ENCODE measurements around the gene COL5A1. TPM values are rescaled to one million over a fixed set of nuclear protein-coding genes. Genes with fewer than 3 reads are reported as not detected.

Gene COL5A1
- total RNA-seq, 1 donor from 2014 or later = 87.7 TPM

DNA sequence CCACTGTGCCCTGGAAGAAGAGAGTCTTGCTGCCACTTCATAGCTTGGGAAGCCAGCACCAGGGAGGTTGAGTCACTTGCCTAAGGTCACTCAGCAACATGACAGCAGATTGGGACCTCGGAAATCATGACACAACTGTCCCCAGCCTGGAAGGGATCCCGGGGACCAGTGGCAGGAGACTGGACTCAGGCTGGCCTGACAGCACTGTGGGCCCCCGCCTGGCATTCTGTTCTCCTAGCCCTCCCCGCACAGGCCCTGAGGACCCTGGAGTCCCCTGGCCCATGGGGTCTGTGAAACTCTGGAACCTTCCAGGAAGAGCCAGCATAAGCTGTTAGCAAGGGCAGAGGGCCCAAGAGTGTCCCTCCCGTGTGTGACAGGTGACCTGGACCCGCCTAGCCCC lies 64.9 kb downstream of the COL5A1 start:
- no peak for DNase-seq (ENCODE audit: low read depth)
- Histone ChIP-seq H3K4me3 (ENCODE audit: low read depth, low read length) (no peak overlapping the region), H3K27me3 (ENCODE audit: control insufficient read depth, insufficient read depth, low read length) (no peaks in the 10 kb centered on the region), H3K36me3 (ENCODE audit: control insufficient read depth, insufficient read depth, low read length) (no peaks in the 10 kb centered on the region)
- TF ChIP-seq, protein P1, sequence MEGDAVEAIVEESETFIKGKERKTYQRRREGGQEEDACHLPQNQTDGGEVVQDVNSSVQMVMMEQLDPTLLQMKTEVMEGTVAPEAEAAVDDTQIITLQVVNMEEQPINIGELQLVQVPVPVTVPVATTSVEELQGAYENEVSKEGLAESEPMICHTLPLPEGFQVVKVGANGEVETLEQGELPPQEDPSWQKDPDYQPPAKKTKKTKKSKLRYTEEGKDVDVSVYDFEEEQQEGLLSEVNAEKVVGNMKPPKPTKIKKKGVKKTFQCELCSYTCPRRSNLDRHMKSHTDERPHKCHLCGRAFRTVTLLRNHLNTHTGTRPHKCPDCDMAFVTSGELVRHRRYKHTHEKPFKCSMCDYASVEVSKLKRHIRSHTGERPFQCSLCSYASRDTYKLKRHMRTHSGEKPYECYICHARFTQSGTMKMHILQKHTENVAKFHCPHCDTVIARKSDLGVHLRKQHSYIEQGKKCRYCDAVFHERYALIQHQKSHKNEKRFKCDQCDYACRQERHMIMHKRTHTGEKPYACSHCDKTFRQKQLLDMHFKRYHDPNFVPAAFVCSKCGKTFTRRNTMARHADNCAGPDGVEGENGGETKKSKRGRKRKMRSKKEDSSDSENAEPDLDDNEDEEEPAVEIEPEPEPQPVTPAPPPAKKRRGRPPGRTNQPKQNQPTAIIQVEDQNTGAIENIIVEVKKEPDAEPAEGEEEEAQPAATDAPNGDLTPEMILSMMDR (IDR thresholded peaks at IDR 0.05; ENCODE audit: insufficient read depth, low read length, poor library complexity, severe bottlenecking) = no peak

GRCh38 chr9:134707031-134707680 lies 65.6 kb downstream of the COL5A1 start:
- TF ChIP-seq, protein P1 (IDR thresholded peaks at IDR 0.05; ENCODE audit: insufficient read depth, low read length, poor library complexity, severe bottlenecking) = no peak
- H3K36me3 ChIP-seq (ENCODE audit: control insufficient read depth, insufficient read depth, low read length) = no peaks in the 10 kb centered on the region
- H3K4me3 ChIP-seq (ENCODE audit: low read depth, low read length) = no peak overlapping the region
- no peak for DNase-seq (ENCODE audit: low read depth)
- H3K27me3 ChIP-seq (ENCODE audit: control insufficient read depth, insufficient read depth, low read length) = no peaks in the 10 kb centered on the region

- TF ChIP-seq, protein P1 (IDR thresholded peaks at IDR 0.05; ENCODE audit: insufficient read depth, low read length, poor library complexity, severe bottlenecking) = no peak
- H3K4me3 ChIP-seq (ENCODE audit: low read depth, low read length) = no peak overlapping the region
- H3K27me3 ChIP-seq (ENCODE audit: control insufficient read depth, insufficient read depth, low read length) = no peaks in the 10 kb centered on the region
- no peaks in the 10 kb centered on the region for H3K36me3 ChIP-seq (ENCODE audit: control insufficient read depth, insufficient read depth, low read length)
- no peak for DNase-seq (ENCODE audit: low read depth)
Observed at GRCh38 chr9:134707731-134708671, 66.4 kb downstream of the COL5A1 start.

DNA sequence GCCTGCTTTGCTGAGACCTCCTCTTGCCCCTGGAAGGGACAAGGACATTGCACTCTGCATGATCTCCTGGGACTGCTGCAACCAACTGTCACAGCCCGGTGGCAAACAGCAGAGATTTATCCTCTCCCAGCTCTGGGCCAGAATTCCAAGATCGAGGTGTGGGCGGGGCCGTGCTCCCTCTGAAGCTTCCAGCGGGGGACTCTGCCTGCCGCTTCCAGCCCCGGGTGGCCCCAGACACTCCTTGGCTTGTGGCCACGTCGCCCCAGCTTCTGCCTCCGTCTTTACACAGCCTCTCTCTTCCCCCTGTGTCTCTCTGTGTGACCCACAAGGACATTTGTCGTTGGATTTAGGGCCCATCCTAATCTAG lies 67.1 kb downstream of the COL5A1 start:
- H3K4me3 ChIP-seq (ENCODE audit: low read depth, low read length) = no peak overlapping the region
- no peaks in the 10 kb centered on the region for H3K36me3 ChIP-seq (ENCODE audit: control insufficient read depth, insufficient read depth, low read length)
- H3K27me3 ChIP-seq (ENCODE audit: control insufficient read depth, insufficient read depth, low read length) = no peaks in the 10 kb centered on the region
- TF ChIP-seq, protein P1 (IDR thresholded peaks at IDR 0.05; ENCODE audit: insufficient read depth, low read length, poor library complexity, severe bottlenecking) = no peak
- DNase-seq (ENCODE audit: low read depth) = no peak

DNA sequence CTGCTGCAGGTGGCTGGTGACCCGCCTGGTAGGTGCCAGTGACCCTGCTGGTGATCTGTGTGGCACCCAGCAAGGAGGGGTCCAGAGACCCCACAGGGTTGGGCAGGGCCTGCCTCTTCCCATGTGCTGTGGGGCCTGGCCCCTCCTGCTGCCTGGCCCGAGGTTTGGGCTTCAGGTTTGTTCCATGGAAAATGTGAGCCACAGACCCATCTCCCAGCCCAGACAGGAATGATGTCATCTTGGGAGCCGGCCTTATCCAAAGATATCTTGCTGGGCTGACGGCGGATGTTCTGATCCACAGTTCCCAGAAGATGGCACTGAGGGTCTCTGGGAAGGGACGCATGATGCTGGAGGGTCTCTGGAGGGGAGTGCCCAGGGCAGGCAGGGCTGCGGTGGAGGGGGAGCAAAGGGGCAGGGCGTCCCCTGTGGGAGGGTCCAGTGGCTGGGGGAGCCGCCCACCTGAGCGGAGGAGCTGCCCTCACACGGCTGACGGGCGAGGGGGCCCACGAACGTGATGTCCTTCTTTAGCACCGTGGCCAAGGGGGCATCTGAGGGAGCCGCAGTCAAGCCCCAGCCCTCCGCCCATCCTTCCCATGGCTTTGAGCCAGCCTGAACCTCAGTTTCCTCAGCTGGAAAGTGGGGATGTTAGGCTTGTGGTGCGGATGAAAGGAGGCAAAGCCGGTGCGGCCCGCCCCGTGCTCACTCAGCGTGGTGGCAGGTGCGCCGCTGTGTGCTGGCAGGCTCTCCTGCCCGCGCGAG lies 68.1 kb downstream of the COL5A1 start:
- no peak for DNase-seq (ENCODE audit: low read depth)
- no peaks in the 10 kb centered on the region for H3K36me3 ChIP-seq (ENCODE audit: control insufficient read depth, insufficient read depth, low read length)
- TF ChIP-seq, protein P1 (IDR thresholded peaks at IDR 0.05; ENCODE audit: insufficient read depth, low read length, poor library complexity, severe bottlenecking) = no peak

More for the DNA sequence above, 68.1 kb downstream of the COL5A1 start:
- Histone ChIP-seq H3K4me3 (ENCODE audit: low read depth, low read length) (no peak overlapping the region), H3K27me3 (ENCODE audit: control insufficient read depth, insufficient read depth, low read length) (no peaks in the 10 kb centered on the region)

All from kidney epithelial cell (primary cell).